ENCODE measurements around the gene NKAIN2.
A peak's percentile ranks its signal among the peaks of the same experiment; 100 is the strongest.

Gene NKAIN2

DNA sequence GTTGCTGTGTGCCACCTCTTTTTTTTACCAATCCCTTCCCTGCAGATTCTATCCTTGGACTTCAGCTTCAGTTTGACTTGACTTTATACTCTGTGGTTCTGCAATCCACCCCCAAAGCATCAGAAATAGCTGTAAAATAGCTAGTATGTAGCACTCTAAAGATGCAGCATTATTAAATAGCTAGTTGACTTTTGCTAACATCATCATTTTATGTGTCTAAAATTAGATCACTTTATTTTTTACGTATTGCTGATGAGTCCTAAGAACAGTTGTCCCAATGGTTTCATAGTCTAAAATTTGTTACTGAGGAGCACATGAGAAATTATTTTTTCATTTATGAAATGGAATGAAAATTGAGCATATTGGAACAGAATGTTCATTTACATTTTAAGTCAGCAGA lies 138.2 kb downstream of the NKAIN2 start:
- POLR2A ChIA-PET (ENCODE audit: low non-redundant PET): no interaction called here
- no peak overlapping the region for H3K27ac ChIP-seq
- TF ChIP-seq, protein P1, sequence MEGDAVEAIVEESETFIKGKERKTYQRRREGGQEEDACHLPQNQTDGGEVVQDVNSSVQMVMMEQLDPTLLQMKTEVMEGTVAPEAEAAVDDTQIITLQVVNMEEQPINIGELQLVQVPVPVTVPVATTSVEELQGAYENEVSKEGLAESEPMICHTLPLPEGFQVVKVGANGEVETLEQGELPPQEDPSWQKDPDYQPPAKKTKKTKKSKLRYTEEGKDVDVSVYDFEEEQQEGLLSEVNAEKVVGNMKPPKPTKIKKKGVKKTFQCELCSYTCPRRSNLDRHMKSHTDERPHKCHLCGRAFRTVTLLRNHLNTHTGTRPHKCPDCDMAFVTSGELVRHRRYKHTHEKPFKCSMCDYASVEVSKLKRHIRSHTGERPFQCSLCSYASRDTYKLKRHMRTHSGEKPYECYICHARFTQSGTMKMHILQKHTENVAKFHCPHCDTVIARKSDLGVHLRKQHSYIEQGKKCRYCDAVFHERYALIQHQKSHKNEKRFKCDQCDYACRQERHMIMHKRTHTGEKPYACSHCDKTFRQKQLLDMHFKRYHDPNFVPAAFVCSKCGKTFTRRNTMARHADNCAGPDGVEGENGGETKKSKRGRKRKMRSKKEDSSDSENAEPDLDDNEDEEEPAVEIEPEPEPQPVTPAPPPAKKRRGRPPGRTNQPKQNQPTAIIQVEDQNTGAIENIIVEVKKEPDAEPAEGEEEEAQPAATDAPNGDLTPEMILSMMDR (conservative IDR thresholded peaks at IDR 0.05; ENCODE audit: low read depth): no peak
- DNase-seq (ENCODE audit: low spot score): no peak
- CTCF ChIA-PET: interaction anchor here (0.6 kb wide), 1 partner anchor 1639 kb away, joined by 4 read pairs; no protein-coding TSS in a partner anchor

DNA sequence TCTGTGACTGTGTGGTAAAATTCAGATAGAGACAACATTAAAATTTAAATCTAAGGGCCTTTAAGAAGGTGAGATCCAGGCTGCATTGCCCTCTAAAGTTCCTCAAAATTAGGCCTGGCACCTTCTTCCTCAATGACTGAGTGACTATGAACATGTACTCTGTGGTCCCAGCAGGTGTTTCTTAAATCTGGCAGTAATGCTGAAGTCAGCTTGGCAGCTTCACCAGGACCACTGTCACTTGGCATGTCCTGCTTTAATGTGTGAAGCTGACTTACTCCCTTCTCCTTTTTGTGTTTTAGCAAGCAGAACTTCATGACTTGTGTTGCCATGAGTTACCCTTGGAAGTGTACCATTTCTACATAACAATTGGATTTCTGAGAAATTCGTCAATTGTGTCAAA lies 141.7 kb downstream of the NKAIN2 start:
- CTCF ChIA-PET: interaction anchor here (0.6 to 0.7 kb wide), 2 partner anchors 13 to 697 kb away, joined by 3 to 4 read pairs; no protein-coding TSS in a partner anchor
- POLR2A ChIA-PET (ENCODE audit: low non-redundant PET): no interaction called here
- no peak for DNase-seq (ENCODE audit: low spot score)
- no peak overlapping the region for H3K27ac ChIP-seq
- TF ChIP-seq, protein P1 (conservative IDR thresholded peaks at IDR 0.05; ENCODE audit: low read depth): no peak

DNA sequence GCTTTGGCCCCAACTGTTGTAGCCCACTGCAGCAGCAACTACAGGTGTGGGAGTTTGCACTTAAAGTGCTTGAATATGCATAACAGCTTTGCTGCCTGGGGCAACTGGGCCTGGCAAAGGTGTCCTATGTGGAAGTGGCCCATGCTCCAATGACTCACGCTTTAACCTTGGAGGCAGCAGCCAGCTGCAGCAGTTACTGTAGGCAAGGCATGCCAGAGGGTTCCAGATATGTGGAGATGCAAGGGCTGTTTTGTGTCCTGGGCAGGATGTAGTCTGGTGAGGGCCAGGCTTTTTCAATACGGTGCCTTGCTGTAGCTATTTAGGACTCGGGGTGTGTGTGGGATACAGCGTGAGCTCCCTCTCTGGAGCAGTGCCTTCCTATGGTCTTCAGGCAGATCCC lies 150.3 kb downstream of the NKAIN2 start:
- TF ChIP-seq, protein P1 (conservative IDR thresholded peaks at IDR 0.05; ENCODE audit: low read depth): no peak
- H3K27ac ChIP-seq: no peak overlapping the region
- ChIA-PET POLR2A (ENCODE audit: low non-redundant PET) (no interaction called here), CTCF (no interaction called here)
- peak; percentile 3 for DNase-seq (ENCODE audit: low spot score)

DNA sequence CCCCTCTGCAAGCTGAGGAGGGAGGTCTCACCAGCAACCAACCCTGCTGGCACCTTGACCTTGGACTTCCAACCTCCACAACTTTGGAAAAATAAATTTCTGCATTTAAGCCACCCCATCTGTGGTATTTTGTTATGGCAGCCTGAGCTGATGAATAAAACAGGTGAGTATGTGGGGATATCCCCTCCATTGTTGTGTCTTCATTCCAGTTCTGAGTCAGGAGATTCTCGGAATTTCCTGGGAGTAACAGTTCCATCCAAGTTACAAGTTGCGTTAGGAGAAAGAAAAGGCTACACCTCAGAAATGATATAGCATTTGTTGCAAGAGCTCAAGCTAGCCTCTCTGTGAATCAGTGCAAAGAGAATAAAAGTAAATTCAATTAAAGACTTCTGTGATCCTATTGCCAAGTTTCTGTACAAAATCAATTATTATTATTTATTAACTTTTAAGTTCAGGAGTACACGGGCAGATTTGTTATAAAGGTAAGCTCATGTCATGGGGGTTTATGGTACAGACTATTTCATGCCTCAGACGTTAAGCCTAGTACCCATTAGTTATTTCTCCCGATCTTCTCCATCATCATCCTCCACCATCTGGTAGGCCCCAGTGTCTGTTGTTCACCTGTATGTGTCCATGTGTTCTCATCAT lies 153.0 kb downstream of the NKAIN2 start:
- DNase-seq (ENCODE audit: low spot score): no peak
- ChIA-PET POLR2A (ENCODE audit: low non-redundant PET) (no interaction called here), CTCF (no interaction called here)
- TF ChIP-seq, protein P1 (conservative IDR thresholded peaks at IDR 0.05; ENCODE audit: low read depth): no peak
- no peak overlapping the region for H3K27ac ChIP-seq

DNA sequence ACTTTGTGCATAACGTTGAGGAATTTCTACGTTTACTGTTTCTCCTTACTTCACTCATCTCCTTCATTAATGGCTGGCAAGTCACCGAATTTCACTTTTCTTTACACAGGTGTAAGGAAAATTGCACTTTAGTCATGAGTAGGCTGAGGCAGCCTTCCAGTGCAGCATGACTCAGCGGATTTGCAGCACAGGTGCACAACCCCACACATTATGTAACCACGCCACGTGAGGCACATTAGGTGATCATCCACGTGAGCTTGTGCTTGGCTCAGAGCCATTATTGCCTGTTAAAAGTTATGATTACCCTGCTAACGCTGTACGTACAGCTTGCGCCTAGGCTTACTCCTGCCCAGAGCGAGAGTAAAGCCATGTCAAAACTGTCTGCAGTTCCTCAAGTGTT lies 158.8 kb downstream of the NKAIN2 start:
- no peak for DNase-seq (ENCODE audit: low spot score)
- H3K27ac ChIP-seq: no peak overlapping the region
- TF ChIP-seq, protein P1 (conservative IDR thresholded peaks at IDR 0.05; ENCODE audit: low read depth): no peak
- ChIA-PET CTCF (interaction anchor here (1.6 kb wide), 1 partner anchor 160 kb away, joined by 4 read pairs; no protein-coding TSS in a partner anchor), POLR2A (ENCODE audit: low non-redundant PET) (no interaction called here)

DNA sequence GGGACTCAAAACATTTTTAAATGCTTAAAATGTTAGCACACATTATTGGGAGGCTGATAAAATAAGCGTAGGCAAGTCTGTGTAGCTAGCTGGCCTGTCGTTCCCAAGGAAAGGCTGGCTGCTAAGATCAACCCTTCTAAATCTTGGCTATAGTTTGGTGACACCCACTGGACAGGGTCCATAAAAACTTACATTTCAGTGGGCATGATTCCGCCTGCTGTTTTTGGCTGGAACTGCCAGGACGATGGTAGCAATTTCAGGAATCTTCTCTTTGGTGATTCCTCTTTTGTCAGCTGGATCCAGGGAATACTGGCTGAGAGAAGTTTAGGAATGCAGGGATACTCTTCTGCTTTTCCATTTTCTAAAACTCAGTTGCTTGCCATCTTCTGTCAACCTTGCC lies 162.2 kb downstream of the NKAIN2 start:
- POLR2A ChIA-PET (ENCODE audit: low non-redundant PET): no interaction called here
- CTCF ChIA-PET: interaction anchor here (0.6 to 1.4 kb wide), 8 partner anchors 18 to 889 kb away, joined by 3 to 24 read pairs (median 5); partner anchors contain the start of gene NKAIN2
- TF ChIP-seq, protein P1 (conservative IDR thresholded peaks at IDR 0.05; ENCODE audit: low read depth): no peak; the same call in 1 of the 2 replicates
- DNase-seq (ENCODE audit: low spot score): peak; percentile 34
- H3K27ac ChIP-seq: no peak overlapping the region

All from RWPE1 (cell line).